T-helper 9 cell (primary cell): ENCODE results near the gene SLC7A14.

Source experiments
- DNase-seq: peaks from one replicate; pipeline ENCODE4 v3.0.0-alpha.2; 2020

Gene SLC7A14

DNA sequence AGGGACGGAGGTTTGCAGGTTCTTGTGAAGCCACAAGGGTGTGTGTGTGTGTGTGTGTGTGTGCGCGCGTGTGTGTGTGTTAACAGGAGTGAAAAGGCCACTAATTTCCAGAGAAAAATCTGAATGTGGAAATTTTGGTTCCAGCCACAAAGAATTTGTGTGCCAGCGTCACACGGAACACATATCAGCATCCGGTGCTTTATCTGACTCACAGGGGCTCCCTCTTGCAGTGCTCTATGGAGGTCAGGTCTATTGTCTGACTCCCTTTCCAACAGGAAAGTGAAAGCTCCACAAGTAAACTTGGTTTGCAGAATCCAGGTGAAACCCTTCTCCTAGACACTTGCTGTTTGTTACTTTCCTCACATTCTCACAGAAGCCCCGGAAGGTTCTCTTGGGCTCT lies 161.0 kb downstream of the SLC7A14 start:
- DNase-seq: no peak

DNA sequence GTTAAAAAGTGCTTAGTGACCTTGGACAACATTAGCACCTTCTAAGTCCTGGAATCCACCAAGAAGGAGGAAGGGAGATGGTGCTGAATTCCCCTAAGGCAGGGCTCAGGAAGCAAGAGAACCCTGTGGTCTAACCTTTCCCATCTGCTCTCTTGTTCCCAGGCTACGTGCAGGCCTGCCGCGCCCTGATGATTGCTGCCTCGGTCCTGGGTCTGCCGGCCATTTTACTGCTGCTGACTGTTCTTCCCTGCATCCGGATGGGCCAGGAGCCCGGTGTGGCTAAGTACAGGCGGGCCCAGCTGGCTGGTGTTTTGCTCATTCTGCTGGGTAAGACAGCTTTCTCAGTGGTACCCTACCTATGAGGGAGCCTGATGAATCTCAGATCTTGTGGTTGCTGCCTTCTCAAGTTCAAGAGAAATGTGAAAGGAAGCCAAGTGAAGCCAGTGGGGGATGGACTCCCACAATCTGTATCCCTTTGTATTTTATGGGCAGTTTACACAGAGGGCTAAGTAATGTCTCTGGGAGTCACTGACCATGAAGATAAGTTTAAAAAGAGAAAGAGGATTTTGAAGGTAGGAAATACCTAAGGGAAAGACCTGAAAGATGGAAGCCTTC lies 162.8 kb downstream of the SLC7A14 start:
- no peak for DNase-seq

GRCh38 chr3:170421758-170422157 lies 164.1 kb downstream of the SLC7A14 start:
- no peak for DNase-seq

- no peak for DNase-seq
Observed at GRCh38 chr3:170421111-170421641, 164.7 kb downstream of the SLC7A14 start.

DNA sequence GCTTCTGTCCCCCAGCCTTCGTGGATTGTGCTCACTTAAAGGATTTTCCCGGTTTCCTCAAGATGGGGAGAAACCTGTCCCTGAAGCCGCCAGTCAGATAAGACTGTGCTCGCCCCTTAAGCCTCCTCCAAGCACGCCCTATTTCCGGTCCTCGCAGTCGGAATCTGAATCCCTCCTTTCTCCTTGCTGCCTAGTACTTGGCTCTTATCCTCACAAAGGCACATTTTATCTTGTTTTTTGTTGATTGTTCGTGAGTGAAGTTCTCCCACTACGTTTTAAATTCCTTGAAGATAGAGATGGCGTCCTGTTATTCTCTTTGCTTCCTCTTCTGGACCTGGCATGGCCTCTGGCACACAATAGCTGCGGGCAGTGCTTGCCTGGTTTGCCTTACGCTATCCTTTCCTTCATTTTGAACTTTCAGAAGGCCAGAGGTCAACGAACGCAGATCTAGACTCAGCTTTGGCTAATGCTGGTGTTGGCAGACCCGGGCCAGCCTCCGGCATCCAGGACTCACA lies 165.5 kb downstream of the SLC7A14 start:
- DNase-seq: no peak

DNA sequence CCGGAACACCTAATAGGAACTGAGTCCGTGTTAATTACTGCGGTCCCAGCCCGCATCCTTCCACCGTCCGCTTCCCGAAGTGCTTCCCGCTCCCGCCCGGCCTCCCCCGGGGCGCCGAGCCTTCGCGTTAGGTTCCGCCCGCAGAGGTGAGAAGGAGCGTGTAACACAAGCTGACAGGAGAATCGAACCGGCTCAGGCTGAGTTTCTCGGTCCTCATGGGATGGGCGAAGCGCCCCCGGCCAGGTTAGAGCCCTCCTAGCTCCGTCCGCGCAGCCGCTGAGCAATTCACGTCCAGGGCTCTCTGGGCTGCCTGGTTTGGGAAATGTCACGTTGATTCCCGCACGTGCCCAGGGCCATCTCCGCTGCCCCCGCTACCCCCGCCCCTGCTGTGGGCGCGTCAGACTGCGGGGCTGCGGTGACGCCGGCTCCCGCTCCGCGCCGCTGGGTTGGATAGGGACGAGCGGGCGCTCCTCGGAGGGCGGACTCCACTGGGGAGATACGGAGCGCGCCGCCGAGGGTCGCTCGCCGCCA lies 166.3 kb downstream of the SLC7A14 start:
- no peak for DNase-seq

DNA sequence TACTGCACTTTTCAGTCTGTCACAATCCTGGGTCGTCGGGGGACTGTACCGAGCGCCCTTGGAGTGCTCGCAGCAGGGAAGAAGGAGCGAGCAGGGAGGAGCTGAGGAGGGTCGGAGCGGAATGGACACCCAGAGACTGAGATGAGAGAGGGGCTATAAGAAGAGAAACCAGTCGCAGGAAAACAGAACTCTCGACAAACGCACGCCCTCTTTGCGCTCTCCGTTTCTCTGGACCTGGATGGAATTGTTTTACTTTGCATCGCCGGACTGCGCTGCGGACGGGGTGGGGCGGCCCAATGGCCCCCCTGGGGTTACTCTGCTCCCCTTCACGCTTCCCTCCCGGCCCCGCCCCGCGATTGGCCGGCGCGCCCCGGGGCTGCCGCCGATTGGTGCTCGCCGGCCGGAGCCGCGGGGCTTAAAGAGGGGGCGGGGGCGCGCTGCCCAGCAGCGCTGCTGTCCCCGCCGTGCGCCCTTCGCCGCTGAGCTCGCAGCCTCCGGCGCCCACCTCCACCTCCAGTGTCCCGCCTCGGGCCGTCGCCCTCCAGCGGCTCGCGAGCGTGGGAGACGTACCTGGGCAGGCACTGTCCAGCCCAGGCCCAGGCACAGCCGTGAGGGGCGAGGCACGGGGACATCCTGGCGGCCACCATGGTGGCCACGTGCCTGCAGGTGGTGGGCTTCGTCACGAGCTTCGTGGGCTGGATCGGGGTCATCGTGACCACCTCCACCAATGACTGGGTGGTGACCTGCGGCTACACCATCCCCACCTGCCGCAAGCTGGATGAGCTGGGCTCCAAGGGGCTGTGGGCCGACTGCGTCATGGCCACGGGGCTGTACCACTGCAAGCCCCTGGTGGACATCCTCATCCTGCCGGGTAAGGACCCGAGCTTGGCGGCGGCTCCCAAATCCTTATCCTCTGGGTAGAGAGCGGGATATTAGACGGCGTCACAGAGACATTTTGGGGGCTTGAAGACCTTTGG lies 167.2 kb downstream of the SLC7A14 start, which contains the start of gene CLDN11:
CLDN11 (plus strand) TSS at position 447 of the 977 bp plus-strand sequence; CDS start at position 646, 199 bp downstream.
- DNase-seq: no peak

- DNase-seq: no peak
Observed at GRCh38 chr3:170417090-170417489, 168.8 kb downstream of the SLC7A14 start.

DNA sequence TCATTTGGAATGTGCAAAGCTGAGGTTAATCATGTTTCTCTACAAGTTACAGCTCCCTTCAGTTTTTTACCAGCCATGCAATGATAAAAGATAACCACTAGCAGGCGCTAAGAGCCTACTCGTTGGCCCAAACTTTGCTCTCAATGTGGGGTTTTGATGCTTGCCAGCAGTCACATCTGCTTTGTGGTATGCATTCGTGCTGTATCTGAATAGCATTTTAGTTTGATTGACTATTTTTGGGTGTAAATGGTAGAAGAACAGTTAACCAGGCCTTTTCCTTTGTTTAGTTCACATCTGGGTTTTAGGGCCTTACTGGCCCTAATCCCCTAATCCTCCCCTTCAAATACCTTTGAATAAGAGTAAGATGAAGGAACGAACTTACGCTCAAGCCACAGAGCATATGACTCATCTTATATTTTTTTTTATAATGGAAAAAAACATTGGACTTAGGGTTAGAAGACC lies 171.6 kb downstream of the SLC7A14 start:
- no peak for DNase-seq

DNA sequence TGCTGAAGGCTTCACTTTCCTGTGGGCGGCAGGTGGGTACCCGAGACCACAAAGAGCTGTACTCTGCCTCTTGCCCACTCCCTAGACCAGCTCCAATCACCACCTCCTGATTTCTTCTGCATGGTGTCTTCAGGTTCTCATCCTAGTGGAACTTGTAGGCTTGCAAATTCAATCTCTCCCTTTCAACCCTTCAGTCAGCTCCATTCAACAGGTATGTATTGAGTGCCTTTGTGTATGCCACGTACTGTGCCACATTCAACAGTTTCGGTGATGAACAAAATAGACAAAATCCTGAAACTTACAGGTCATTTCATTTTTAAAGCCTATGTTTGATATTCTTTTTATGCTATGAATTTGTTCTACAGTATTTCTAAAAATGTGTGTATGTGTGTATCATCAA lies 172.6 kb downstream of the SLC7A14 start:
- DNase-seq: no peak

- no peak for DNase-seq
Observed at GRCh38 chr3:170410428-170411029, 175.3 kb downstream of the SLC7A14 start.
